GM12878 (cell line): ENCODE measurements around the gene GHITM. TPM values are rescaled to one million over a fixed set of nuclear protein-coding genes. Genes with fewer than 3 reads are reported as not detected.

Source experiments
- ATAC-seq: fragments of 200-7000 bp; cut with Tn5 transposase; 3 replicates; pipeline ENCODE4 v1.9.1; 2020; ENCODE audit warnings: mild to moderate bottlenecking, moderate library complexity
- BruUV-seq: library from RNA; stranded (reverse); fragments of 400-500 nt; replicated peaks from 2 replicates; lab custom pipeline; 2021; lab: Mats Ljungman, UMichigan
- CTCF ChIA-PET: fragments of 300-600 bp; sonication (Branson Sonifier 250); formaldehyde crosslinking; extraction: SDS; loops from one replicate; lab custom pipeline; 2021; ENCODE audit warnings: inconsistent platforms; lab: Yijun Ruan, JAX
- POLR2A ChIA-PET: fragments of 350-600 bp; formaldehyde crosslinking; extraction: SDS; loops from one replicate; lab custom pipeline; 2021; ENCODE audit warnings: inconsistent platforms; lab: Charles Lee
- RAD21 ChIA-PET: fragments of 300-600 bp; sonication (Branson Sonifier 250); formaldehyde crosslinking; loops from one replicate; lab custom pipeline; 2023; ENCODE audit warnings: antibody characterized with exemption; ENCODE audit not compliant: unreplicated experiment; lab: Charles Lee
- SMC1A ChIA-PET: fragments of 300-600 bp; sonication (Branson Sonifier 250); formaldehyde crosslinking; loops from one replicate; lab custom pipeline; 2023; ENCODE audit not compliant: unreplicated experiment, uncharacterized antibody; lab: Charles Lee
- DNase-seq: peaks from one replicate; pipeline ENCODE4 v3.0.0-alpha.2; 2011; ENCODE audit warnings: low read depth, low spot score
- FAIRE-seq: peaks from 3 replicates; lab custom pipeline; 2011; peaks lifted over from hg19 to GRCh38; lab: Jason Lieb, UNC
- H2AFZ ChIP-seq: 2 replicates; pipeline ENCODE4 v1.6.0; 2011; ENCODE audit warnings: low read depth, low read length, control low read depth; ENCODE audit not compliant: control insufficient read depth
- H3K27ac ChIP-seq: 2 replicates; pipeline ENCODE4 v1.5.1; 2011; ENCODE audit warnings: control low read depth; ENCODE audit not compliant: control insufficient read depth, insufficient read depth
- H3K27me3 ChIP-seq, 2 experiments: replicated peaks in 1 of 2; 2 replicates each; pipeline versions ENCODE4 v1.6.0 to v1.6.1; 2011; ENCODE audit warnings: low read length in 1 of 2; ENCODE audit not compliant: control insufficient read depth in 2 of 2, insufficient read depth in 2 of 2
- H3K36me3 ChIP-seq, 2 experiments: 2 replicates each; pipeline ENCODE4 v1.5.1; 2011; ENCODE audit warnings: low read length in 1 of 2; ENCODE audit not compliant: control insufficient read depth in 2 of 2, insufficient read depth in 2 of 2
- H3K4me1 ChIP-seq: 2 replicates; pipeline ENCODE4 v1.6.1; 2011; ENCODE audit warnings: mild to moderate bottlenecking, low read length, moderate library complexity, mixed read lengths; ENCODE audit not compliant: control insufficient read depth, insufficient read depth
- H3K4me2 ChIP-seq: 2 replicates; pipeline ENCODE4 v1.6.0; 2011; ENCODE audit warnings: control low read depth; ENCODE audit not compliant: control insufficient read depth, insufficient read depth
- H3K4me3 ChIP-seq: fragments of 200-600 bp; sonication (generic); 2 replicates; pipeline ENCODE4 v1.5.1; 2016
- H3K79me2 ChIP-seq: 2 replicates; pipeline ENCODE4 v1.6.0; 2011; ENCODE audit warnings: low read length; ENCODE audit not compliant: control insufficient read depth, insufficient read depth
- H3K9ac ChIP-seq: 2 replicates; pipeline ENCODE4 v1.8.0; 2011; ENCODE audit warnings: low read length, control low read depth, mixed read lengths; ENCODE audit not compliant: control insufficient read depth, insufficient read depth
- H3K9me3 ChIP-seq: replicated peaks from 3 replicates; pipeline ENCODE4 v1.5.1; 2011; ENCODE audit warnings: mild to moderate bottlenecking, low read length; ENCODE audit not compliant: control insufficient read depth, insufficient read depth
- H4K20me1 ChIP-seq: 2 replicates; pipeline ENCODE4 v1.6.0; 2011; ENCODE audit not compliant: control insufficient read depth, insufficient read depth
- ATF7 ChIP-seq: fragments of 450-650 bp; IDR thresholded peaks from 2 replicates; pipeline ENCODE4 v1.6.1; 2016; ENCODE audit warnings: low read depth, mild to moderate bottlenecking
- CREM ChIP-seq: IDR thresholded peaks from 2 replicates; pipeline ENCODE4 v1.6.1; 2014; ENCODE audit warnings: antibody characterized with exemption, low read depth
- CTCF ChIP-seq, 3 experiments: IDR thresholded peaks in 2 of 3; conservative IDR thresholded peaks in 1 of 3; 2 replicates each; pipeline ENCODE4 v1.5.1; 2011; ENCODE audit warnings: low read depth in 3 of 3, low read length in 3 of 3, mild to moderate bottlenecking in 3 of 3, control low read depth in 2 of 3, moderate library complexity in 2 of 3, inconsistent platforms in 1 of 3, mixed read lengths in 1 of 3; ENCODE audit not compliant: control insufficient read depth in 2 of 3, insufficient read depth in 1 of 3; ENCODE audit errors: extremely low read depth in 1 of 3
- HDAC6 ChIP-seq: fragments of 200-600 bp; sonication (generic); IDR thresholded peaks from one replicate; pipeline ENCODE4 v1.8.0; 2017; ENCODE audit warnings: antibody characterized with exemption; ENCODE audit not compliant: unreplicated experiment
- HSF1 ChIP-seq: fragments of 150-350 bp; IDR thresholded peaks from 2 replicates; pipeline ENCODE4 v1.6.1; 2014; ENCODE audit warnings: mild to moderate bottlenecking, low read depth, low read length
- MAX ChIP-seq: IDR thresholded peaks from 2 replicates; pipeline ENCODE4 v1.6.1; 2012; ENCODE audit warnings: low read depth, low read length, improper control_type of control experiment
- RB1 ChIP-seq: fragments of 450-650 bp; formaldehyde crosslinking; IDR thresholded peaks from 2 replicates; pipeline ENCODE4 v1.6.1; 2017; ENCODE audit warnings: mild to moderate bottlenecking, borderline replicate concordance
- RELA ChIP-seq: fragments of 450-650 bp; IDR thresholded peaks from 2 replicates; pipeline ENCODE4 v1.8.0; 2014; ENCODE audit warnings: borderline replicate concordance; ENCODE audit not compliant: partially characterized antibody
- SIX5 ChIP-seq: IDR thresholded peaks from 2 replicates; pipeline ENCODE4 v1.6.1; 2011; ENCODE audit warnings: mild to moderate bottlenecking, low read depth, low read length, moderate library complexity; ENCODE audit not compliant: severe bottlenecking
- SREBF2 ChIP-seq: IDR thresholded peaks from 2 replicates; pipeline ENCODE4 v1.6.1; 2012; ENCODE audit warnings: mild to moderate bottlenecking, low read length
- STAT1 ChIP-seq: fragments of 450-650 bp; conservative IDR thresholded peaks from 2 replicates; pipeline ENCODE4 v1.6.1; 2014; ENCODE audit warnings: antibody characterized with exemption, mild to moderate bottlenecking
- ZBTB4 ChIP-seq: fragments of 450-650 bp; formaldehyde crosslinking; IDR thresholded peaks from 2 replicates; pipeline ENCODE4 v1.4.0; 2022; ENCODE audit warnings: mild to moderate bottlenecking, moderate library complexity
- ZNF207 ChIP-seq: fragments of 450-650 bp; IDR thresholded peaks from 2 replicates; pipeline ENCODE4 v1.6.1; 2014; ENCODE audit warnings: antibody characterized with exemption, mild to moderate bottlenecking, borderline replicate concordance
- ZNF24 ChIP-seq: fragments of 450-650 bp; IDR thresholded peaks from 2 replicates; pipeline ENCODE4 v1.6.1; 2017; ENCODE audit warnings: antibody characterized with exemption, mild to moderate bottlenecking
- ZNF384 ChIP-seq: IDR thresholded peaks from 2 replicates; pipeline ENCODE4 v1.6.1; 2012; ENCODE audit warnings: low read depth, mild to moderate bottlenecking, low read length, improper control_type of control experiment, borderline replicate concordance
- WGBS: methylation state at CpG from one replicate; pipeline ENCODE4 v1.1.6; 2016; ENCODE audit warnings: low lambda C conversion rate; ENCODE audit not compliant: insufficient replicate concordance, insufficient coverage; ENCODE audit errors: missing lambda C conversion rate; 5-methylcytosine and 5-hydroxymethylcytosine counted together
- in situ Hi-C: fragments of 300-500 bp; cut with MboI; formaldehyde crosslinking; loops from 9 replicates; pipeline ENCODE4 v1.14.3; 2018; ENCODE audit warnings: mixed read lengths
- intact Hi-C: fragments of 100-400 bp; cut with micrococcal nuclease; formaldehyde crosslinking; loops from one replicate; pipeline ENCODE4 v1.14.2; 2022; ENCODE audit not compliant: unreplicated experiment
- polyA plus RNA-seq, 11 experiments: library from polyadenylated mRNA; depleted of rRNA in 4 of 11; unstranded in 6 of 11; stranded (reverse) in 5 of 11; fragments of >200 nt; fragmentation: Nextera tagmentation in 4 of 11; fragmentation: Illumina TruSeq in 1 of 11; extraction: Ambion mirVana in 4 of 11; extraction: Trizol in 1 of 11; gene quantifications; 1 replicate in 1 of 11; 2 replicates in 10 of 11; pipeline versions ENCODE4 v1.2.1 to v1.2.3, GENCODE V29; 2011 to 2016; ENCODE audit warnings: inconsistent platforms in 2 of 11, missing spikeins in 2 of 11, low read depth in 1 of 11
- total RNA-seq, 4 experiments: library from RNA; depleted of rRNA in 3 of 4; stranded (reverse); fragments of >200 nt in 3 of 4; fragmentation: Illumina TruSeq in 1 of 4; extraction: Trizol in 1 of 4; gene quantifications; 2 replicates each; pipeline versions ENCODE4 v1.2.1 to v1.2.3, GENCODE V29; 2013 to 2021

The GHITM gene
- total and polyA plus RNA-seq, 10 of the 15 experiments (the other 5 are each of a cell fraction or from before 2014, with no cell fraction given): 120 to 501 (median 209) TPM

- ATAC-seq (no peak), DNase-seq (no peak), FAIRE-seq (no peak)
- H3K9ac ChIP-seq: no peak overlapping the region
- ChIA-PET CTCF (no interaction called here), RAD21 (no interaction called here), POLR2A (no interaction called here), SMC1A (no interaction called here)
- no TSS peak for BruUV-seq
- H3K79me2 ChIP-seq: no peaks in the 10 kb centered on the region
- in situ Hi-C loops (no loop called here), intact Hi-C loops (no loop called here)
- H3K4me2 ChIP-seq: no peak overlapping the region
- WGBS: 86% methylated on average over 2 of the region's 2 CpGs
- no peaks in the 10 kb centered on the region; a peak in 1 of 4 replicates for H3K27me3 ChIP-seq
- H3K36me3 ChIP-seq: no peaks in the 10 kb centered on the region
- no peaks in the 10 kb centered on the region for H4K20me1 ChIP-seq
- TF ChIP-seq ZBTB4 (CRISPR knock-in tag): no peak
- no peak for TF ChIP-seq STAT1
- TF ChIP-seq RB1: no peak
- TF ChIP-seq ZNF384: no peak
- TF ChIP-seq ZNF24: no peak
- no peak for TF ChIP-seq CREM
- no peak for TF ChIP-seq ZNF207
- no peak for TF ChIP-seq CTCF (IDR thresholded peaks at IDR 0.05 in 2 of 3, conservative IDR thresholded peaks at IDR 0.05 in 1 of 3; ENCODE audit: control insufficient read depth in 2 of 3, extremely low read depth in 1 of 3, insufficient read depth in 1 of 3, low read depth in 3 of 3, low read length in 3 of 3)
- no peak for TF ChIP-seq ATF7
- TF ChIP-seq MAX: no peak
- no peak for TF ChIP-seq HSF1
- TF ChIP-seq RELA: no peak
- TF ChIP-seq HDAC6: no peak
- no peak for TF ChIP-seq SIX5
- TF ChIP-seq SREBF2: no peak
- H3K27ac ChIP-seq: no peak overlapping the region
- no peak overlapping the region for H3K4me3 ChIP-seq
- H3K4me1 ChIP-seq: no peaks in the 10 kb centered on the region
- no peak overlapping the region for H2AFZ ChIP-seq
- H3K9me3 ChIP-seq: no peaks in the 10 kb centered on the region
These were observed 38.3 kb upstream of the GHITM start for GRCh38 chr10:84101042-84101441.
